Liver (tissue), 9 donors: ENCODE data around the gene SHC4. TPM values are rescaled to one million over a fixed set of nuclear protein-coding genes. Genes with fewer than 3 reads are reported as not detected.

Experiments
- DNase-seq: peaks from one replicate; pipeline ENCODE4 v3.0.0-alpha.2; 2017; ENCODE audit warnings: low spot score
- H3K27ac ChIP-seq, 2 donors: one replicate each; pipeline ENCODE4 v1.7.0; 2013; ENCODE audit warnings: inconsistent platforms in 2 of 2, low read length in 2 of 2, control low read depth in 1 of 2, low read depth in 1 of 2, mild to moderate bottlenecking in 1 of 2
- H3K27me3 ChIP-seq, 4 donors: one replicate each; pipeline versions ENCODE4 v1.6.1 to v1.7.0; 2013; ENCODE audit warnings: low read length in 3 of 4, inconsistent platforms in 1 of 4, mild to moderate bottlenecking in 1 of 4, moderate library complexity in 1 of 4; ENCODE audit not compliant: control insufficient read depth in 4 of 4, insufficient read depth in 4 of 4
- H3K36me3 ChIP-seq, 4 donors: one replicate each; pipeline versions ENCODE4 v1.6.1 to v1.7.0; 2013; ENCODE audit warnings: low read length in 3 of 4, mild to moderate bottlenecking in 3 of 4, low read depth in 1 of 4, moderate library complexity in 1 of 4; ENCODE audit not compliant: control insufficient read depth in 4 of 4, insufficient read depth in 3 of 4
- H3K4me1 ChIP-seq, 4 donors: one replicate each; pipeline versions ENCODE4 v1.6.1 to v1.7.0; 2013; ENCODE audit warnings: low read length in 3 of 4, mild to moderate bottlenecking in 3 of 4, moderate library complexity in 1 of 4; ENCODE audit not compliant: control insufficient read depth in 4 of 4, insufficient read depth in 4 of 4
- H3K4me3 ChIP-seq, 3 donors: one replicate each; pipeline versions ENCODE4 v1.6.1 to v1.7.0; 2013; ENCODE audit warnings: low read length in 3 of 3, control low read depth in 1 of 3, low read depth in 1 of 3, mild to moderate bottlenecking in 1 of 3
- H3K9ac ChIP-seq, 2 donors: one replicate each; pipeline ENCODE4 v1.7.0; 2013; ENCODE audit warnings: low read length in 2 of 2, mild to moderate bottlenecking in 2 of 2, moderate library complexity in 2 of 2, control low read depth in 1 of 2, low read depth in 1 of 2
- H3K9me3 ChIP-seq, 4 donors: one replicate each; pipeline versions ENCODE4 v1.6.1 to v1.7.0; 2013; ENCODE audit warnings: low read length in 3 of 4; ENCODE audit not compliant: control insufficient read depth in 4 of 4
- ATF3 ChIP-seq: IDR thresholded peaks from 2 replicates; pipeline ENCODE4 v1.6.1; 2016; ENCODE audit warnings: antibody characterized with exemption
- EGR1 ChIP-seq, 2 donors: IDR thresholded peaks; 2 replicates each; pipeline ENCODE4 v1.6.1; 2016 to 2018; ENCODE audit warnings: antibody characterized with exemption in 2 of 2, low read depth in 2 of 2
- FOXA1 ChIP-seq: IDR thresholded peaks from 2 replicates; pipeline ENCODE4 v1.6.1; 2016; ENCODE audit warnings: antibody characterized with exemption
- FOXA2 ChIP-seq: IDR thresholded peaks from 2 replicates; pipeline ENCODE4 v1.6.1; 2016; ENCODE audit warnings: antibody characterized with exemption
- GABPA ChIP-seq, 2 donors: IDR thresholded peaks in 1 of 2; conservative IDR thresholded peaks in 1 of 2; 2 replicates each; pipeline ENCODE4 v1.6.1; 2016; ENCODE audit warnings: antibody characterized with exemption in 2 of 2, mild to moderate bottlenecking in 1 of 2, moderate library complexity in 1 of 2
- HNF4A ChIP-seq, 2 donors: conservative IDR thresholded peaks; 2 replicates each; pipeline ENCODE4 v1.6.1; 2016; ENCODE audit warnings: antibody characterized with exemption in 2 of 2, mild to moderate bottlenecking in 2 of 2
- HNF4G ChIP-seq: IDR thresholded peaks from 2 replicates; pipeline ENCODE4 v1.6.1; 2016; ENCODE audit warnings: antibody characterized with exemption
- JUND ChIP-seq, 2 donors: IDR thresholded peaks; 2 replicates each; pipeline ENCODE4 v1.6.1; 2016; ENCODE audit warnings: antibody characterized with exemption in 2 of 2
- MAX ChIP-seq: IDR thresholded peaks from 2 replicates; pipeline ENCODE4 v1.6.1; 2016; ENCODE audit warnings: antibody characterized with exemption
- NR2F2 ChIP-seq: IDR thresholded peaks from 2 replicates; pipeline ENCODE4 v1.6.1; 2016; ENCODE audit warnings: antibody characterized with exemption
- RAD21 ChIP-seq, 2 donors: IDR thresholded peaks; 2 replicates each; pipeline ENCODE4 v1.6.1; 2016; ENCODE audit warnings: antibody characterized with exemption in 2 of 2, mild to moderate bottlenecking in 2 of 2
- RXRA ChIP-seq, 2 donors: IDR thresholded peaks; 2 replicates each; pipeline ENCODE4 v1.6.1; 2017 to 2018; ENCODE audit warnings: antibody characterized with exemption in 2 of 2, mild to moderate bottlenecking in 1 of 2
- SP1 ChIP-seq: IDR thresholded peaks from 2 replicates; pipeline ENCODE4 v1.6.1; 2018; ENCODE audit warnings: antibody characterized with exemption, mild to moderate bottlenecking
- TAF1 ChIP-seq: conservative IDR thresholded peaks from 2 replicates; pipeline ENCODE4 v1.6.1; 2016; ENCODE audit warnings: antibody characterized with exemption, mild to moderate bottlenecking
- YY1 ChIP-seq: IDR thresholded peaks from 2 replicates; pipeline ENCODE4 v1.6.1; 2016; ENCODE audit warnings: antibody characterized with exemption, mild to moderate bottlenecking
- ZBTB33 ChIP-seq: IDR thresholded peaks from 2 replicates; pipeline ENCODE4 v1.6.1; 2016; ENCODE audit warnings: antibody characterized with exemption
- WGBS: extraction: QIAGEN DNeasy Blood & Tissue Kit; methylation state at CpG from one replicate; pipeline ENCODE4 v1.1.7; 2013; 5-methylcytosine and 5-hydroxymethylcytosine counted together
- polyA plus RNA-seq, 2 donors: library from polyadenylated mRNA; stranded (reverse) in 1 of 2; unstranded in 1 of 2; fragments of 200-250 nt in 1 of 2; fragments of >200 nt in 1 of 2; fragmentation: Nextera tagmentation in 1 of 2; extraction: Ambion mirVana in 1 of 2; gene quantifications; one replicate each; pipeline versions ENCODE4 v1.2.1 to v1.2.3, GENCODE V29; 2013 to 2015
- total RNA-seq, 2 donors: library from RNA; depleted of rRNA; stranded (reverse); fragments of >200 nt; gene quantifications; one replicate each; pipeline ENCODE4 v1.2.3, GENCODE V29; 2014
- donor health status: healthy.
- donor health status: healthy.
- donor health status: healthy.
- donor health status: healthy.
- donor health status: healthy.

The SHC4 gene
- total and polyA plus RNA-seq, 4 donors, result under 0.01 to 0.19 (median 0.05) TPM

GRCh38 chr15:48825075-48825474 lies 138.6 kb downstream of the SHC4 start:
- WGBS, result 76% methylated on average over 1 of the region's 1 CpG
- no peak overlapping the region for H3K27ac ChIP-seq
- TF ChIP-seq FOXA1 (no peak), YY1 (no peak), NR2F2 (no peak), MAX (no peak), HNF4G (no peak), EGR1 (IDR thresholded peaks at IDR 0.05; ENCODE audit: low read depth in 2 of 2) (no peak)
- H3K4me1 ChIP-seq, result no peaks in the 10 kb centered on the region
- H3K36me3 ChIP-seq, result no peaks in the 10 kb centered on the region
- H3K9ac ChIP-seq, result no peak overlapping the region
- peaks cover 0 to 2% (median 0%) of the 10 kb centered on the region in 4 donors for H3K9me3 ChIP-seq
- DNase-seq, result no peak
- H3K4me3 ChIP-seq, result no peak overlapping the region
- H3K27me3 ChIP-seq, result no peaks in the 10 kb centered on the region

GRCh38 chr15:48823706-48824105 lies 140.0 kb downstream of the SHC4 start:
- Histone ChIP-seq H3K4me3 (no peak overlapping the region), H3K36me3 (no peaks in the 10 kb centered on the region), H3K9ac (no peak overlapping the region), H3K4me1 (no peaks in the 10 kb centered on the region), H3K9me3 (peaks cover 0 to 2% (median 0%) of the 10 kb centered on the region in 4 donors), H3K27me3 (no peaks in the 10 kb centered on the region), H3K27ac (no peak overlapping the region)
- 49% methylated on average over 1 of the region's 1 CpG for WGBS
- no peak for TF ChIP-seq GABPA (IDR thresholded peaks at IDR 0.05 in 1 of 2, conservative IDR thresholded peaks at IDR 0.05 in 1 of 2)
- TF ChIP-seq FOXA2, result no peak
- no peak for TF ChIP-seq TAF1
- TF ChIP-seq HNF4A (conservative IDR thresholded peaks at IDR 0.05), result no peak
- TF ChIP-seq ATF3, result no peak
- no peak for DNase-seq

GRCh38 chr15:48823237-48823636 lies 140.5 kb downstream of the SHC4 start:
- no peak for TF ChIP-seq RXRA (IDR thresholded peaks at IDR 0.05)
- TF ChIP-seq ATF3, result no peak
- no peak for TF ChIP-seq MAX
- no peak for TF ChIP-seq HNF4G
- no peak for TF ChIP-seq FOXA2
- no peak for TF ChIP-seq SP1
- no peak for TF ChIP-seq RAD21 (IDR thresholded peaks at IDR 0.05)
- no peak for TF ChIP-seq HNF4A (conservative IDR thresholded peaks at IDR 0.05)
- Histone ChIP-seq H3K27ac (no peak overlapping the region), H3K4me3 (no peak overlapping the region), H3K27me3 (no peaks in the 10 kb centered on the region), H3K9me3 (peaks cover 0 to 2% (median 0%) of the 10 kb centered on the region in 4 donors), H3K9ac (no peak overlapping the region), H3K36me3 (no peaks in the 10 kb centered on the region), H3K4me1 (no peaks in the 10 kb centered on the region)
- no peak for DNase-seq
- 14% methylated on average over 1 of the region's 1 CpG for whole genome bisulfite sequencing

- Histone ChIP-seq H3K36me3 (no peaks in the 10 kb centered on the region), H3K9ac (no peak overlapping the region), H3K27ac (no peak overlapping the region), H3K4me3 (no peak overlapping the region), H3K27me3 (no peaks in the 10 kb centered on the region), H3K9me3 (no peaks in the 10 kb centered on the region), H3K4me1 (peaks cover 0 to 18% (median 15%) of the 10 kb centered on the region in 4 donors)
- no peak for DNase-seq
- TF ChIP-seq ZBTB33 (no peak), NR2F2 (no peak), JUND (IDR thresholded peaks at IDR 0.05) (no peak), GABPA (IDR thresholded peaks at IDR 0.05 in 1 of 2, conservative IDR thresholded peaks at IDR 0.05 in 1 of 2) (no peak), RAD21 (IDR thresholded peaks at IDR 0.05) (no peak), YY1 (no peak)
- WGBS, result 81% methylated on average over 2 of the region's 2 CpGs
Measured at GRCh38 chr15:48814286-48814685, 149.4 kb downstream of the SHC4 start.
